Left ventricle myocardium inferior (tissue), 1 donor: ENCODE data around the gene LRRN4CL. TPM values are rescaled to one million over a fixed set of nuclear protein-coding genes. Genes with fewer than 3 reads are reported as not detected.

Experiments
- DNase-seq: peaks from one replicate; pipeline ENCODE4 v3.0.0-alpha.2; 2020
- H3K27ac ChIP-seq: fragments of 200-600 bp; replicated peaks from 2 replicates; pipeline ENCODE4 v1.8.0; 2021
- H3K27me3 ChIP-seq: fragments of 200-600 bp; 2 replicates; pipeline ENCODE4 v1.8.0; 2021; ENCODE audit warnings: low read depth
- H3K36me3 ChIP-seq: fragments of 200-600 bp; 2 replicates; pipeline ENCODE4 v1.8.0; 2021
- H3K4me1 ChIP-seq: fragments of 200-600 bp; 2 replicates; pipeline ENCODE4 v1.8.0; 2021
- H3K4me3 ChIP-seq: fragments of 200-600 bp; 2 replicates; pipeline ENCODE4 v1.8.0; 2021; ENCODE audit warnings: mild to moderate bottlenecking, moderate library complexity
- H3K9me3 ChIP-seq: fragments of 200-600 bp; replicated peaks from 2 replicates; pipeline ENCODE4 v1.8.0; 2021
- intact Hi-C: fragments of 100-400 bp; cut with micrococcal nuclease; formaldehyde crosslinking; loops from one replicate; pipeline ENCODE4 v1.11.0; 2022
- total RNA-seq: library from RNA; stranded (reverse); fragmentation: NEBNext Ultra II Directional; extraction: Animal tissue kit (Norgen Biotek cat#: 25700); gene quantifications from one replicate; pipeline ENCODE4 v1.2.1, GENCODE V29; 2021
- TF ChIP-seq, protein P1 (sequence below): fragments of 200-600 bp; IDR thresholded peaks from 2 replicates; pipeline ENCODE4 v1.8.0; 2021; ENCODE audit warnings: antibody characterized with exemption, mild to moderate bottlenecking, borderline replicate concordance
- donor health status: DM: no; HTN: yes; CAD: no; lungs with severe emphysema.

LRRN4CL gene
- total RNA-seq, 1 donor from 2014 or later = 2.7 TPM

GRCh38 chr11:62647609-62648005, 41.7 kb downstream of the LRRN4CL start:
- Histone ChIP-seq H3K27ac (no peak overlapping the region), H3K4me1 (peaks cover 61% of the 10 kb centered on the region), H3K36me3 (peaks cover 48% of the 10 kb centered on the region), H3K27me3 (no peaks in the 10 kb centered on the region), H3K9me3 (no peaks in the 10 kb centered on the region), H3K4me3 (no peak overlapping the region)
- TF ChIP-seq, protein P1, sequence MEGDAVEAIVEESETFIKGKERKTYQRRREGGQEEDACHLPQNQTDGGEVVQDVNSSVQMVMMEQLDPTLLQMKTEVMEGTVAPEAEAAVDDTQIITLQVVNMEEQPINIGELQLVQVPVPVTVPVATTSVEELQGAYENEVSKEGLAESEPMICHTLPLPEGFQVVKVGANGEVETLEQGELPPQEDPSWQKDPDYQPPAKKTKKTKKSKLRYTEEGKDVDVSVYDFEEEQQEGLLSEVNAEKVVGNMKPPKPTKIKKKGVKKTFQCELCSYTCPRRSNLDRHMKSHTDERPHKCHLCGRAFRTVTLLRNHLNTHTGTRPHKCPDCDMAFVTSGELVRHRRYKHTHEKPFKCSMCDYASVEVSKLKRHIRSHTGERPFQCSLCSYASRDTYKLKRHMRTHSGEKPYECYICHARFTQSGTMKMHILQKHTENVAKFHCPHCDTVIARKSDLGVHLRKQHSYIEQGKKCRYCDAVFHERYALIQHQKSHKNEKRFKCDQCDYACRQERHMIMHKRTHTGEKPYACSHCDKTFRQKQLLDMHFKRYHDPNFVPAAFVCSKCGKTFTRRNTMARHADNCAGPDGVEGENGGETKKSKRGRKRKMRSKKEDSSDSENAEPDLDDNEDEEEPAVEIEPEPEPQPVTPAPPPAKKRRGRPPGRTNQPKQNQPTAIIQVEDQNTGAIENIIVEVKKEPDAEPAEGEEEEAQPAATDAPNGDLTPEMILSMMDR = no peak
- DNase-seq = no peak
- intact Hi-C loops = no loop called here

GRCh38 chr11:62646825-62647608, 42.3 kb downstream of the LRRN4CL start:
- intact Hi-C loops = no loop called here
- peak overlapping the region; percentile 97 for H3K27ac ChIP-seq
- peaks cover 51% of the 10 kb centered on the region for H3K36me3 ChIP-seq
- H3K9me3 ChIP-seq = no peaks in the 10 kb centered on the region
- no peaks in the 10 kb centered on the region for H3K27me3 ChIP-seq
- peaks cover 55% of the 10 kb centered on the region for H3K4me1 ChIP-seq
- H3K4me3 ChIP-seq = peak overlapping the region; percentile 97
- TF ChIP-seq, protein P1 = no peak
- DNase-seq = no peak

- DNase-seq = peak; percentile 99
- H3K36me3 ChIP-seq = peaks cover 51% of the 10 kb centered on the region
- peaks cover 50% of the 10 kb centered on the region for H3K4me1 ChIP-seq
- H3K27ac ChIP-seq = peak within 1 kb of the TSS; percentile 97
- intact Hi-C loops = no loop called here
- TF ChIP-seq, protein P1 = no peak
- no peaks in the 10 kb centered on the region for H3K9me3 ChIP-seq
- peak within 1 kb of the TSS; percentile 97 for H3K4me3 ChIP-seq
- H3K27me3 ChIP-seq = no peaks in the 10 kb centered on the region
These were observed 43.1 kb downstream of the LRRN4CL start, which contains the start of gene GANAB for GRCh38 chr11:62645946-62646824. GANAB (minus strand) TSS chr11:62646613; CDS start chr11:62646599, 14 bp downstream.

GRCh38 chr11:62645671-62645945, 43.7 kb downstream of the LRRN4CL start:
- DNase-seq = no peak
- H3K36me3 ChIP-seq = peaks cover 51% of the 10 kb centered on the region
- H3K4me3 ChIP-seq = peak overlapping the region; percentile 97
- TF ChIP-seq, protein P1 = no peak
- H3K9me3 ChIP-seq = no peaks in the 10 kb centered on the region
- H3K27ac ChIP-seq = peak overlapping the region; percentile 97
- H3K27me3 ChIP-seq = no peaks in the 10 kb centered on the region
- intact Hi-C loops = no loop called here
- peaks cover 52% of the 10 kb centered on the region for H3K4me1 ChIP-seq

- Histone ChIP-seq H3K27ac (no peak overlapping the region), H3K36me3 (peaks cover 50% of the 10 kb centered on the region)
These were observed 45.1 kb downstream of the LRRN4CL start for GRCh38 chr11:62644220-62644619.

More at GRCh38 chr11:62644220-62644619, 45.1 kb downstream of the LRRN4CL start:
- DNase-seq = no peak
- intact Hi-C loops = no loop called here
- Histone ChIP-seq H3K27me3 (no peaks in the 10 kb centered on the region), H3K9me3 (no peaks in the 10 kb centered on the region), H3K4me3 (no peak overlapping the region), H3K4me1 (peaks cover 56% of the 10 kb centered on the region)
- TF ChIP-seq, protein P1 = no peak

Other genes with a start within 250 kb of the LRRN4CL start
- 290 TPM for gene AHNAK, start 142.7 kb downstream of the LRRN4CL start, total RNA-seq
- gene EEF1G, start 115.6 kb downstream of the LRRN4CL start, total RNA-seq = 958 TPM
- 12.5 TPM for gene TUT1, start 98.0 kb downstream of the LRRN4CL start, total RNA-seq
- gene MTA2, start 87.7 kb downstream of the LRRN4CL start, total RNA-seq = 26.3 TPM
- 14.6 TPM for gene EML3, start 76.8 kb downstream of the LRRN4CL start, total RNA-seq
- 2.0 TPM for gene ROM1, start 76.3 kb downstream of the LRRN4CL start, total RNA-seq
- gene B3GAT3, start 67.5 kb downstream of the LRRN4CL start, total RNA-seq = 13.2 TPM
- 90.2 TPM for gene GANAB, start 42.9 kb downstream of the LRRN4CL start, total RNA-seq
- gene INTS5, start 36.2 kb downstream of the LRRN4CL start, total RNA-seq = 10.1 TPM
- 31.1 TPM for gene C11orf98, start 24.3 kb downstream of the LRRN4CL start, total RNA-seq
- gene CSKMT, start 24.2 kb downstream of the LRRN4CL start, total RNA-seq = 5.0 TPM
- 6.9 TPM for gene UQCC3, start 17.9 kb downstream of the LRRN4CL start, total RNA-seq
- 2.1 TPM for gene LBHD1, start 17.3 kb downstream of the LRRN4CL start, total RNA-seq
- 82.3 TPM for gene UBXN1, start 10.5 kb downstream of the LRRN4CL start, total RNA-seq
- 18.4 TPM for gene BSCL2, start 17.9 kb upstream of the LRRN4CL start, total RNA-seq
- gene GNG3, start 18.1 kb upstream of the LRRN4CL start, total RNA-seq = not detected
- 37.6 TPM for gene HNRNPUL2, start 37.9 kb upstream of the LRRN4CL start, total RNA-seq
- gene TTC9C, start 39.0 kb upstream of the LRRN4CL start, total RNA-seq = 12.9 TPM
- gene ZBTB3, start 64.6 kb upstream of the LRRN4CL start, total RNA-seq = 9.5 TPM
- 43.4 TPM for gene POLR2G, start 72.0 kb upstream of the LRRN4CL start, total RNA-seq
- gene TAF6L, start 81.9 kb upstream of the LRRN4CL start, total RNA-seq = 8.0 TPM
- gene TMEM179B, start 97.9 kb upstream of the LRRN4CL start, total RNA-seq = 20.5 TPM
- 24.1 TPM for gene TMEM223, start 102.5 kb upstream of the LRRN4CL start, total RNA-seq
- gene NXF1, start 115.9 kb upstream of the LRRN4CL start, total RNA-seq = 43.2 TPM
- gene STX5, start 142.5 kb upstream of the LRRN4CL start, total RNA-seq = 16.7 TPM
- not detected for gene TEX54, start 143.3 kb upstream of the LRRN4CL start, total RNA-seq
- 24.3 TPM for gene WDR74, start 150.1 kb upstream of the LRRN4CL start, total RNA-seq
- gene SLC3A2, start 191.4 kb upstream of the LRRN4CL start, total RNA-seq = 35.0 TPM
- not detected for gene CHRM1, start 231.8 kb upstream of the LRRN4CL start, total RNA-seq